DMS53 treated with DMSO at 0.1 percent for 48 hours (cell line): ENCODE results near the gene NPTX1.

ENCODE experiments used
- DNase-seq: peaks from one replicate; lab custom pipeline; 2025; ENCODE audit not compliant: unreplicated experiment; lab: John Stamatoyannopoulos, UW

Gene NPTX1

GRCh38 chr17:80463784-80464400 is 12.5 kb downstream of the NPTX1 start:
- no peak for DNase-seq

GRCh38 chr17:80461528-80462160 is 14.8 kb downstream of the NPTX1 start:
- no peak for DNase-seq

GRCh38 chr17:80460429-80460834 is 16.0 kb downstream of the NPTX1 start:
- DNase-seq, result no peak

GRCh38 chr17:80459234-80459633 is 17.2 kb downstream of the NPTX1 start:
- no peak for DNase-seq

GRCh38 chr17:80458016-80458415 is 18.4 kb downstream of the NPTX1 start:
- no peak for DNase-seq

GRCh38 chr17:80457236-80457856 is 19.1 kb downstream of the NPTX1 start:
- peak; percentile 31 for DNase-seq

GRCh38 chr17:80456465-80457235 is 19.8 kb downstream of the NPTX1 start:
- DNase-seq, result no peak

- no peak for DNase-seq
Observed at GRCh38 chr17:80455784-80456183, 20.6 kb downstream of the NPTX1 start.

- DNase-seq, result no peak
Observed at GRCh38 chr17:80455336-80455710, 21.1 kb downstream of the NPTX1 start.

- DNase-seq, result peak; percentile 88
Observed at GRCh38 chr17:80454557-80455335, 21.7 kb downstream of the NPTX1 start.

- DNase-seq, result no peak
Observed at GRCh38 chr17:80453998-80454556, 22.3 kb downstream of the NPTX1 start.

GRCh38 chr17:80453126-80453997 is 23.0 kb downstream of the NPTX1 start:
- DNase-seq, result no peak

GRCh38 chr17:80452173-80452915 is 24.1 kb downstream of the NPTX1 start:
- no peak for DNase-seq

- DNase-seq, result no peak
Observed at GRCh38 chr17:80451104-80451775, 25.2 kb downstream of the NPTX1 start.

GRCh38 chr17:80449930-80450576 is 26.4 kb downstream of the NPTX1 start:
- DNase-seq, result no peak

- DNase-seq, result no peak
Observed at GRCh38 chr17:80449194-80449929, 27.0 kb downstream of the NPTX1 start.

- no peak for DNase-seq
Observed at GRCh38 chr17:80447790-80448189, 28.6 kb downstream of the NPTX1 start.
